SIG-M5 (cell line): ENCODE data around the gene MATN1.
"Not testable (repeated sequence)": the region's sequence is repeated elsewhere in the genome, so short reads cannot be mapped to it uniquely, and the experiment has no call there.

Experiments
- DNase-seq: peaks from one replicate; lab custom pipeline; 2025; lab: John Stamatoyannopoulos, UW

The MATN1 gene, protein sequence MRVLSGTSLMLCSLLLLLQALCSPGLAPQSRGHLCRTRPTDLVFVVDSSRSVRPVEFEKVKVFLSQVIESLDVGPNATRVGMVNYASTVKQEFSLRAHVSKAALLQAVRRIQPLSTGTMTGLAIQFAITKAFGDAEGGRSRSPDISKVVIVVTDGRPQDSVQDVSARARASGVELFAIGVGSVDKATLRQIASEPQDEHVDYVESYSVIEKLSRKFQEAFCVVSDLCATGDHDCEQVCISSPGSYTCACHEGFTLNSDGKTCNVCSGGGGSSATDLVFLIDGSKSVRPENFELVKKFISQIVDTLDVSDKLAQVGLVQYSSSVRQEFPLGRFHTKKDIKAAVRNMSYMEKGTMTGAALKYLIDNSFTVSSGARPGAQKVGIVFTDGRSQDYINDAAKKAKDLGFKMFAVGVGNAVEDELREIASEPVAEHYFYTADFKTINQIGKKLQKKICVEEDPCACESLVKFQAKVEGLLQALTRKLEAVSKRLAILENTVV

GRCh38 chr1:30723331-30723755 is at the start of gene MATN1:
Gene MATN1, minus strand, starts transcription at chr1:30723585. Its CDS starts 34 bp downstream, at chr1:30723551.
- DNase-seq = no peak

GRCh38 chr1:30771005-30771404 is 47.6 kb upstream of the MATN1 start:
- no peak for DNase-seq

DNA sequence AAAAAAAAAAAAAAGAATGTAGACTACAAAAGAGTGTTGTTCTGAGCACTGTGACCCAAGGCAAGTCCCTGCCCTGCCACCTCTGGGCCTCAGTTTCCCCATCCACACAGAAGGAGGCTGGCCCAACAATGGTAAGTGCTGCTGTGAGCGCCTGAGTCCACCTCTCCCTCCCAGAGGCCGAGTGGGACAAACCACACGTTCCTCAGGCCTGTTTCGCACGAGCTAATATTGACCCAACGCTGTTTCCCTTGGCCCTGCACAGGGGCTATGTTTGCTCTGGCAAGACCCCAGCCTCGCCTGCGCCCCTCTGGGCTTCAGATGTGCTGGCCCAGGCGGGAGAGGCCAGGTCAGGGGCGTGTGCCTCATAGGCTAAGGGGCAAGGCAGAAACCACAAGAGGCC is 46.8 kb upstream of the MATN1 start:
- no peak for DNase-seq

GRCh38 chr1:30768830-30769718 is 45.7 kb upstream of the MATN1 start:
- no peak for DNase-seq

DNA sequence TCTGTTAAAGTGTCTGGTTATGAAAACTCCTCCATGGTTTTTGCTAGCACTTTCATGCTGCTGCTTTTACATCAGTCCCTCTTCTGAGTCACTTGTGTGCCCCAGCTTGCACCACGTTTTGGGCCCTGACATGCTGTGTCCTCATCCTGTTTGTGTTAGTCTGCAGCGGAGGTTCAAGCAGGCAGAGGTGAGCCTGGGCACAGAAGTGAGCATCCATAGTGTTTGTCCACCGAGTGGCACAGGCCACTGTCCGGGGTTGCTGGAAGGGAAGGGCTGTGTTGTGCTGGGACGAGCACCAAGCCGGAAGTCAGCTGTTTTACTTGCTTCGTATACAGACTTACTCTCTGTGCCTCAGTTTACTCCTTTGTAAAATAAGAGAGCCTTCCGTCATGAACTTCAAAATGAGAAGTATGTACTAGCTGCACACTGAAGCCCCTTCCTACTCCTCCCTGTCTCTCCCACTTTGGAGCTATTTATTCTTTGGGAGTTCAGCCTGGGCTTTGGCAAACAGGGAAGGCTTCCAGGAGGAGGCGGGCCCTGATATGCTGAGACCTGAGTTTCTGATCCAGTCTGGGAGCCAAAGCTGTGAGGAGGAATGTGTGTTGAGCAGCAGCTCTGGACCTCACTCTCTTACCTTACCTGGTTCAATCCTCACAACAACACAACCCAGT is 44.9 kb upstream of the MATN1 start:
- DNase-seq = no peak

DNA sequence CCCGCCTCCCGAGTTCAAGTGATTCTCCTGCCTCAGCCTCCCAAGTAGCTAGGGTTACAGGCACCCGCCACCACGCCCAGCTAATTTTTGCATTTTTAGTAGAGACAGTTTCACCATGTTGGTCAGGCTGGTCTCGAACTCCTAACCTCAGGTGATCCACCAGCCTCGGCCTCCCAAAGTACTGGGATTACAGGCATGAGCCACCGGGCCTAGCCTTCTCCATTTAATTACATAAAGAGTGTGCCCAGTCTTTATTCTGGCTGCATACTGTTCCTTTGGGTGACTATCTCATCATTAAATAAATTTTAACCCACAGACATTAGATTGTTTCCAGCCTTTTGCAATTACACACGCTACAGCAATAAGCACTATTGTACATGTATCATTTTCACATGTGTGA is 43.6 kb upstream of the MATN1 start:
- DNase-seq = not testable (repeated sequence)

DNA sequence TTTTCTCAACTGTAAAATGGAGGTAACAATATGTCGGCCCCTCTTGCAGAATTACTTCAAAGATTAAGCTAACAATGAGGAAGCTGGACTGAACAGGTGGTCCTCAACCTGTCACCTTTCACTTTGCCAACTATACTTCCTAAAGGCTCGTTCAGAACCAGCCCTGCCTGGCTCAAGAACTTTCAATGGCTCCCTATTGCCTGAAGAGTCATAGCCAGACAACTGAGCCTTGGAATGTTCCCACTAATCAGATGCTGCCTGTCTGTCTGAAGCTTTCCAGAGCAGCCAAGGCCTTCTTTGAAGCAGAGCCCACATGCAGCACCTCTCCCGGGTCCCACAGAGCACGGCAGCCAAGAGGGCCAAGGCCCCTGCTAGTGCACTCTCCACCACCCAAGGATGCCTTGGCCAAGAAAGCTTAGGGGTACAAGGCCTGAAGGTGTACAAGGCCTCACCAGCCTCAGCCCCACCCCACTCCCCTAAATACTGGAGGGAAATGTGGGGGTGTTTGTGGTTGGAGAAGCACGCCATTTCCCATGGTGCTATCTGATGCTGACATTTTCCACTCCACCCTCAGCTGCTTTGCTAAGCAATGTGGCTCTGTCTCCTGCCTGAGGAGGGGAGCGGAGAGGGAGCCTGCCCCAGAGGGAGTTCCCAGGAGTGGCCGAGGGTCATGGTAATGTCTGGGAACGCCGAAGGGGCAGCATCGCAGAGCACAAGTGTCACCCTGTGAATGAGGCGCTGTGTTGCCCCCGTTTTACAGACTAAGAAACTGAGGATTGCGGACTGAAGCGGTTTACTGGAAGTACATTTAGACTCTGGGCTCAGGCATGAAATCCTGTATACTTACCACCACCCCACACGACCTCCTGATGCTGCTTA is 42.4 kb upstream of the MATN1 start:
- no peak for DNase-seq

GRCh38 chr1:30764939-30765555 is 41.7 kb upstream of the MATN1 start:
- DNase-seq = no peak

DNA sequence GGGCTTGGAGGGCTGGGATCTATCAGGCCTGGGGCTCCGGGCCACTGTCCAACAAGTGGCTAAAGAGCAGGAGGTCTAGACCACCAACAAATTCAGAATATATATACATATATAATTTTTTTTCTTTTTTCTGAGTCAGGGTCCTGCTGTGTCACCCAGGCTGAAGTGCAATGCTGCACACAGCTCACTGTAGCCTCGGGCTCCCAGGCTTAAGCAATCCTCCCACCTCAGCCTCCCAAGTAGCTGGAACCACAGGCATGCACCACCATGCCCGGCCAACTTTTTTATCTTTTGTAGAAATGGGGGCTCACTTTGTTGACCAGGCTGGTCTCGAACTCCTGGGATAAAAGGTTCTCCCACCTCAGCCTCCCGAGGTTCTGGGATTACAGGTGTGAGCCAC is 41.0 kb upstream of the MATN1 start:
- no peak for DNase-seq

DNA sequence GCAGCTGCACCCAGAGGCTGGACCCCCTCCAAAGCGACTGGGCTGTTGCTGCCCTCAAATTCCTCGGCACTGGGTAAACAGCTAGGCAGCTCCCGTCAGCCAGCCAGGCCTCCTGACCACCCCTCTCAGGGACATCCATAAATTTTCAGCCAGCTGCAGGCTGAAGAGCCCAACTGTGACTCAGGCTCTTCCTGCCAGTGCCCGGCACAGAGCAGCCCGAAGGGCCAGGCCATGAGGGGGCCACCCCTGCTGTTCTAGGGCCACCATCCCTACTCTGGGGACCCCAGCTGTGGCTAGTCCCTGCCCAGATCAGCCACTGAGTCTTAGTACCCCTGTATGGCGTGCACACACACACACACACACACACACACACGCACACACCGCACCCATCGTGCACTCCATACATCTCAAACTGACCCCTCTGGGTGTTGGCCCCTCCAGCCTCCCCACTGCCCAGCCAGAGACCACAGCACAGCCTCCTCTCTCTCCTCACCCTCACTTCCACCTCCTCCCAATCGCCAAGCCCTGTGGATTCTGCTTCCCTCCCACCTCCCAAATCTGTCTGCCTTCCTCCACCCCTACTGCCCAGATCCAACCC is 40.4 kb upstream of the MATN1 start:
- no peak for DNase-seq

GRCh38 chr1:30762930-30763650 is 39.7 kb upstream of the MATN1 start:
- no peak for DNase-seq

- no peak for DNase-seq
Observed at GRCh38 chr1:30762152-30762929, 39.0 kb upstream of the MATN1 start.

DNA sequence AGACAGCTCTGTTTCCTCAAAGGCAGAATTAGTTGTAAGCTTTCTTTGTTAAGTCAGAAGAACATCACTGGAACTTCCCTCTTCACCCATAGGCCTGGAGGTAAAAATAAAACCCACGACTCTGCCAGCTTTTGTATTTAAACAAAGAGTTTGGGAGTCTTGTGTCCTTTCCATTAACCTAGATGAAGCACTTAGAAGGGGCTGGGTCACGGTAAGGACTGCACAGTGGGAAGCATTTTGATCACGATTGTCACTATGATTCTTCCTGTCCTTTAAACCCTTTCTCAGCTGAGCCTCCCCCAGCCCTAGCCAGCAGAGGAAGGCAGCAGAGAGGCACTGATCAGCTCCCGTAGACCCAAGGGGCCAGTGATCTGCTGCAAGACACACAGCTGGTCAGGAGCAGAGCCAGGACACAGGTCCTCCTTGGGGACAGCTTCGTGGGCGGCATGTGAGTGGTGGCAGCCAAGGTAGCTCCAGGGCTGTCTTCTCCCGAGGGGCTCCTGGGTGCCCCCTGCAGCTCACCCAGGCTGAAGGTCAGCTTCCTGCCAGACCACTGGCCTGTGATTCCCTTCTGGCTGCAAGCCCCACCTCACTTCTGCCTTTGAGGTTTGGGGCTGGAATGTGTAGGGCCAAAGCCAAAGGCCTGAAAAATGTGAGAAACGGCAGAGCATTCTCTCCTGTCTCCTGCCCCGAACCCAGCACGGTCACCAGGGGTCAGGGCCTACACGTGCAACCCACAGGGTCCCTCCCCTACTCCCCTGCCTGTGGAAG is 38.2 kb upstream of the MATN1 start:
- no peak for DNase-seq

- DNase-seq = no peak
Observed at GRCh38 chr1:30760596-30761324, 37.4 kb upstream of the MATN1 start.

GRCh38 chr1:30759718-30760281 is 36.4 kb upstream of the MATN1 start:
- DNase-seq = no peak

DNA sequence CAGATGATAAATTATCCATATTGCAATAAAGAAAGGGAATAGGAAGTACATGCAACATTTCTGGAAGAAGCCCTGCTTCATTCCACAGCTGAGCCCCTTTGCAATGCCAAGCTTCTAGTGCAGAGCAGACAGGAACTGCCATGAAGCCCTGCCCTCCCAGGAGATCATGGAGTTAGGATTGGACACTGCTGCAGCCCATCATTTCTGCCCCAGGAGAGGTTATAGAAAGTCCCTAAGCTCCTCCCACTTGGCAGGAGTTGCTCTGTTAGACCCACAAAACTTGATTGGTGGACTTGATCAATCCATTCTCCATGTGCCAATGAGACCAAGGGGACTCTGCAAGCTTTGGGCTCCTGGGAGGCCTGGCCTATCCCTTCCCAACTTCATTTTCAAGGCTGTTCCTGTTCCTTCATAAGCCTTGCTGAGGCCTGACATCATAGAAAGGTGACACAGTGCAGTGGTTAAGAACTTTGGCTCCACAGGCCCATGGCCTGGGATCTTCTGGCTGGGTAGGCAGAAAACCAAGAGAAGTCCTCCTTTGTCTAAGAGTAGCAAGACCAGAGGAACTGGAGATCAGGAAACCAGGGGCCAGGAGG is 35.5 kb upstream of the MATN1 start:
- DNase-seq = no peak
